ENCODE measurements around the gene TSPAN11.

The TSPAN11 gene

GRCh38 chr12:31033681-31034080, 107.1 kb downstream of the TSPAN11 start:
- Histone ChIP-seq H3K4me1 (peaks cover 0 to 8% (median 5%) of the 10 kb centered on the region in 10 experiments; a peak in 8 of 20 replicates), H4K20me1 (no peaks in the 10 kb centered on the region), H3K27ac (no peak overlapping the region), H3K4me2 (no peak overlapping the region), H3K9me3 (replicated peaks in 1 of 11) (no peaks in the 10 kb centered on the region), H3K27me3 (no peaks in the 10 kb centered on the region), H3K36me3 (no peaks in the 10 kb centered on the region), H3K9ac (no peak overlapping the region), H3K4me3 (no peak overlapping the region)
- TF ChIP-seq Cebpa-rat (IDR thresholded peaks at IDR 0.05): no peak

- Histone ChIP-seq H3K36me3 (no peaks in the 10 kb centered on the region), H3K4me3 (no peak overlapping the region), H3K9ac (no peak overlapping the region), H3K27me3 (no peaks in the 10 kb centered on the region), H4K20me1 (no peaks in the 10 kb centered on the region), H3K4me2 (no peak overlapping the region), H3K4me1 (peaks cover 0 to 8% (median 4%) of the 10 kb centered on the region in 10 experiments; a peak in 8 of 20 replicates), H3K27ac (no peak overlapping the region), H3K9me3 (replicated peaks in 1 of 11) (no peaks in the 10 kb centered on the region)
- no peak for TF ChIP-seq Cebpa-rat (IDR thresholded peaks at IDR 0.05)
Measured at GRCh38 chr12:31034372-31034771, 107.8 kb downstream of the TSPAN11 start.

GRCh38 chr12:31035226-31035625, 108.7 kb downstream of the TSPAN11 start:
- no peaks in the 10 kb centered on the region for H3K9me3 ChIP-seq (replicated peaks in 1 of 11)
- no peak overlapping the region for H3K9ac ChIP-seq
- no peaks in the 10 kb centered on the region for H3K36me3 ChIP-seq
- H3K4me1 ChIP-seq: peaks cover 0 to 8% (median 2%) of the 10 kb centered on the region in 10 experiments; a peak in 7 of 20 replicates
- TF ChIP-seq Cebpa-rat (IDR thresholded peaks at IDR 0.05): no peak
- H3K27ac ChIP-seq: no peak overlapping the region
- no peak overlapping the region for H3K4me2 ChIP-seq
- no peaks in the 10 kb centered on the region for H4K20me1 ChIP-seq
- no peaks in the 10 kb centered on the region for H3K27me3 ChIP-seq
- H3K4me3 ChIP-seq: no peak overlapping the region

GRCh38 chr12:31035967-31036665, 109.6 kb downstream of the TSPAN11 start:
- Histone ChIP-seq H3K9ac (no peak overlapping the region), H3K4me1 (peaks cover 0 to 9% (median 4%) of the 10 kb centered on the region in 10 experiments; a peak in 12 of 20 replicates), H3K4me2 (peak overlapping the region in 5 of 11 experiments; percentile 4 to 39 (median 7); a peak in 4 of 22 replicates), H3K9me3 (replicated peaks in 1 of 11) (no peaks in the 10 kb centered on the region), H3K27ac (no peak overlapping the region), H3K4me3 (no peak overlapping the region), H4K20me1 (no peaks in the 10 kb centered on the region), H3K36me3 (no peaks in the 10 kb centered on the region), H3K27me3 (no peaks in the 10 kb centered on the region)
- no peak for TF ChIP-seq Cebpa-rat (IDR thresholded peaks at IDR 0.05)

- TF ChIP-seq Cebpa-rat (IDR thresholded peaks at IDR 0.05): no peak
- H3K9me3 ChIP-seq (replicated peaks in 1 of 11): no peaks in the 10 kb centered on the region
- H4K20me1 ChIP-seq: no peaks in the 10 kb centered on the region
Measured at GRCh38 chr12:31037028-31037427, 110.5 kb downstream of the TSPAN11 start.

GRCh38 chr12:31037931-31038330, 111.4 kb downstream of the TSPAN11 start:
- Histone ChIP-seq H3K9me3 (replicated peaks in 1 of 11) (no peaks in the 10 kb centered on the region), H3K4me2 (no peak overlapping the region), H4K20me1 (no peaks in the 10 kb centered on the region), H3K9ac (no peak overlapping the region), H3K4me1 (peaks cover 3 to 20% (median 15%) of the 10 kb centered on the region in 10 experiments; a peak in 16 of 20 replicates), H3K4me3 (no peak overlapping the region), H3K27ac (no peak overlapping the region), H3K36me3 (no peaks in the 10 kb centered on the region), H3K27me3 (no peaks in the 10 kb centered on the region)
- no peak for TF ChIP-seq Cebpa-rat (IDR thresholded peaks at IDR 0.05)

More at GRCh38 chr12:31037028-31037427, 110.5 kb downstream of the TSPAN11 start:
- no peak overlapping the region for H3K4me2 ChIP-seq
- no peaks in the 10 kb centered on the region for H3K27me3 ChIP-seq
- no peak overlapping the region for H3K9ac ChIP-seq
- H3K4me1 ChIP-seq: peaks cover 3 to 18% (median 13%) of the 10 kb centered on the region in 10 experiments; a peak in 16 of 20 replicates
- no peak overlapping the region for H3K27ac ChIP-seq
- no peak overlapping the region for H3K4me3 ChIP-seq
- H3K36me3 ChIP-seq: no peaks in the 10 kb centered on the region

- Histone ChIP-seq H4K20me1 (no peaks in the 10 kb centered on the region), H3K36me3 (no peaks in the 10 kb centered on the region), H3K4me1 (peaks cover 3 to 17% (median 14%) of the 10 kb centered on the region in 10 experiments; a peak in 16 of 20 replicates), H3K9me3 (replicated peaks in 1 of 11) (no peaks in the 10 kb centered on the region), H3K4me3 (no peak overlapping the region), H3K4me2 (peak overlapping the region in 9 of 11 experiments; percentile 35 to 69 (median 53); a peak in 16 of 22 replicates), H3K27me3 (no peaks in the 10 kb centered on the region), H3K9ac (peak overlapping the region in 1 of 11 experiments; percentile 3; a peak in 1 of 22 replicates), H3K27ac (no peak overlapping the region)
- TF ChIP-seq Cebpa-rat (IDR thresholded peaks at IDR 0.05): no peak
Measured at GRCh38 chr12:31041033-31041564, 114.6 kb downstream of the TSPAN11 start.
